22Rv1 (cell line): ENCODE results near the gene KIAA1217.

Experiments
- CTCF ChIP-seq: fragments of 450-650 bp; IDR thresholded peaks from 2 replicates; pipeline ENCODE4 v1.5.1; 2017; ENCODE audit warnings: mild to moderate bottlenecking
- ZFX ChIP-seq: fragments of 450-650 bp; IDR thresholded peaks from 2 replicates; pipeline ENCODE4 v1.6.1; 2017; ENCODE audit warnings: antibody characterized with exemption, borderline replicate concordance

- TF ChIP-seq CTCF (no peak), ZFX (no peak)
These were observed 229.9 kb downstream of the KIAA1217 start for GRCh38 chr10:24438800-24439199.
